ENCODE results near the gene ASXL3.
A peak's percentile ranks its signal among the peaks of the same experiment; 100 is the strongest.

Gene ASXL3

GRCh38 chr18:33558529-33558928, 19.5 kb upstream of the ASXL3 start:
- Histone ChIP-seq H2AK5ac (ENCODE audit: low read length, severe bottlenecking) (no peak overlapping the region), H2BK12ac (ENCODE audit: low read length in 2 of 2) (no peak overlapping the region), H3K4me1 (ENCODE audit: control insufficient read depth, insufficient read depth, low read depth, low read length) (no peaks in the 10 kb centered on the region), H3K9ac (ENCODE audit: low read length) (no peak overlapping the region), H3K4me2 (ENCODE audit: low read length, poor library complexity, severe bottlenecking) (no peak overlapping the region), H3K27ac (ENCODE audit: low read length, poor library complexity, severe bottlenecking) (no peak overlapping the region), H3K9me3 (ENCODE audit: control insufficient read depth, low read length) (no peaks in the 10 kb centered on the region), H2BK120ac (ENCODE audit: low read depth, low read length) (no peak overlapping the region), H2BK5ac (ENCODE audit: low read depth, low read length, poor library complexity, severe bottlenecking) (no peak overlapping the region), H3K4ac (ENCODE audit: low read depth in 1 of 2, low read length in 2 of 2) (no peak overlapping the region), H3K23ac (ENCODE audit: low read length in 2 of 2) (no peak overlapping the region), H3K18ac (ENCODE audit: low read depth in 1 of 2, low read length in 2 of 2) (no peak overlapping the region), H2AFZ (ENCODE audit: low read depth, low read length) (no peak overlapping the region), H3K27me3 (ENCODE audit: control insufficient read depth in 1 of 2, insufficient read depth in 1 of 2, low read length in 2 of 2) (no peaks in the 10 kb centered on the region), H3K14ac (ENCODE audit: low read length in 2 of 2) (no peak overlapping the region), H3K4me3 (ENCODE audit: insufficient read depth in 1 of 2, low read depth in 1 of 2, low read length in 2 of 2) (no peak overlapping the region), H4K91ac (ENCODE audit: low read length) (no peak overlapping the region), H2BK15ac (ENCODE audit: low read depth, poor library complexity, severe bottlenecking) (no peak overlapping the region), H4K8ac (ENCODE audit: low read length) (no peak overlapping the region), H3K79me1 (replicated peaks; ENCODE audit: low read length, poor library complexity, severe bottlenecking) (no peaks in the 10 kb centered on the region), H3K36me3 (ENCODE audit: control insufficient read depth in 1 of 2, insufficient read depth in 2 of 2, low read depth in 1 of 2, low read length in 2 of 2) (no peaks in the 10 kb centered on the region)
- DNase-seq = peak; percentile 36
- 85% methylated on average over 1 of the region's 1 CpG for WGBS

DNA sequence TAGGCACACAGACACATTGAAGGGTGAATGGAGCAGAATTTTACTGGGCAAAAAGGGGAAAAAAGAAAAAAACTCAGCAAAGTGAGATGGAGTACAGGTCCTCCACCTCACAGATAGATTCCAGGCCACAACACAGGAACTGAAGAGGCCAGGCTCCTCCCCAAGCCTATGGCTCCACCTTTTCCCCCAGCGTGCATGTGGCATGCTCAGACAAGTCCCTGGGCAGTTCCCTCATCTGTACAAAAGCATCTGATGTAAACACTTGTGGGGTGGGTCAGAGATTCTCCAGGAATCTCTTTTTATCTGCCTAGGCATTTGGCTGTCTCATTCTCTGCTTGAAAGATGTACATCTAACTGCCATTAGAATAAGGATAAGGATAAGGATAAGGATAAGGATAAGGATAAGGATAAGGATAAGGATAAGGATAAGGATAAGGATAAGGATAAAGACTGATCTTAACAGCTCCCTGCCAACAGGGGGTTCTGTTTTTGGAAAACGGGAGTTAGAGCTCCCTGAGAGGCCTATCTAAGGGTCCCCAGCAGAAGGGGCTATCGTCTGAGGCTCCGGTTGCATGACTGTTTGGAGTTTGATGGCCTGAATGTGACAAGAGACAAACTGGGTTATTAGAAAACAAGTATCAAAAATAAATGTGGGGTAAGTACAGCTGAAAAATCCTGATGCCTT, 17.2 kb upstream of the ASXL3 start:
- Histone ChIP-seq H3K36me3 (ENCODE audit: control insufficient read depth in 1 of 2, insufficient read depth in 2 of 2, low read depth in 1 of 2, low read length in 2 of 2) (no peaks in the 10 kb centered on the region), H3K79me1 (replicated peaks; ENCODE audit: low read length, poor library complexity, severe bottlenecking) (no peaks in the 10 kb centered on the region), H3K9me3 (ENCODE audit: control insufficient read depth, low read length) (no peaks in the 10 kb centered on the region), H3K23ac (ENCODE audit: low read length in 2 of 2) (no peak overlapping the region), H3K4me1 (ENCODE audit: control insufficient read depth, insufficient read depth, low read depth, low read length) (no peaks in the 10 kb centered on the region), H3K4me3 (ENCODE audit: insufficient read depth in 1 of 2, low read depth in 1 of 2, low read length in 2 of 2) (no peak overlapping the region), H3K4ac (ENCODE audit: low read depth in 1 of 2, low read length in 2 of 2) (peak overlapping the region in 1 of 2 experiments; percentile 7), H2BK5ac (ENCODE audit: low read depth, low read length, poor library complexity, severe bottlenecking) (no peak overlapping the region), H3K9ac (ENCODE audit: low read length) (no peak overlapping the region), H2BK120ac (ENCODE audit: low read depth, low read length) (peak overlapping the region; percentile 85), H2BK12ac (ENCODE audit: low read length in 2 of 2) (peak overlapping the region in 1 of 2 experiments; percentile 43), H3K18ac (ENCODE audit: low read depth in 1 of 2, low read length in 2 of 2) (peak overlapping the region; percentile 59 to 86), H3K27ac (ENCODE audit: low read length, poor library complexity, severe bottlenecking) (no peak overlapping the region), H2AK5ac (ENCODE audit: low read length, severe bottlenecking) (no peak overlapping the region), H2AFZ (ENCODE audit: low read depth, low read length) (no peak overlapping the region), H2BK15ac (ENCODE audit: low read depth, poor library complexity, severe bottlenecking) (peak overlapping the region; percentile 83), H4K91ac (ENCODE audit: low read length) (no peak overlapping the region), H3K14ac (ENCODE audit: low read length in 2 of 2) (no peak overlapping the region), H3K4me2 (ENCODE audit: low read length, poor library complexity, severe bottlenecking) (no peak overlapping the region), H3K27me3 (ENCODE audit: control insufficient read depth in 1 of 2, insufficient read depth in 1 of 2, low read length in 2 of 2) (no peaks in the 10 kb centered on the region), H4K8ac (ENCODE audit: low read length) (no peak overlapping the region)
- 26% methylated on average over 4 of the region's 4 CpGs for WGBS
- peak; percentile 63 for DNase-seq

DNA sequence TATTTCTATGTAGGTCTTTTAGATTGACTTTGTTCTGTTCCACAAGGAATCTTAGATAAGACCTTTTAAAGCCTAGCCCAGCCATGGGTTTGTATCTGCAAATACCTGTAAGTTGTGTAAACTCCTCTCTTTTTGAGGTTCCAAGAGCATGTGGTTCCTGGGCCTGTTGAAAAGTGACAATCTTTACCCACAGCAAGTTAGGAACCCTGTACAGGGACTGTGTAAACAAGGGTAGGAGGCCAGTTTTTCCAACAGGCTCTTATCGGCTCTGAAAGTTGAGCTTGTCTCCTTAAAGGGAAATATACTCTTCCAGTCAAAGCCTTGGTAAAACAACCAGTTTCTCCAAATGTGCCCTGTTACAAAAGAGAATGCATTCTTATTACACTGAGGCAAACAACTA, 15.3 kb upstream of the ASXL3 start:
- no peak for DNase-seq
- Histone ChIP-seq H4K91ac (ENCODE audit: low read length) (no peak overlapping the region), H3K36me3 (ENCODE audit: control insufficient read depth in 1 of 2, insufficient read depth in 2 of 2, low read depth in 1 of 2, low read length in 2 of 2) (no peaks in the 10 kb centered on the region), H3K4me2 (ENCODE audit: low read length, poor library complexity, severe bottlenecking) (no peak overlapping the region), H2BK120ac (ENCODE audit: low read depth, low read length) (peak overlapping the region; percentile 8), H3K4me3 (ENCODE audit: insufficient read depth in 1 of 2, low read depth in 1 of 2, low read length in 2 of 2) (no peak overlapping the region), H4K8ac (ENCODE audit: low read length) (no peak overlapping the region), H3K9me3 (ENCODE audit: control insufficient read depth, low read length) (peaks cover 12% of the 10 kb centered on the region), H2AFZ (ENCODE audit: low read depth, low read length) (no peak overlapping the region), H3K9ac (ENCODE audit: low read length) (no peak overlapping the region), H3K23ac (ENCODE audit: low read length in 2 of 2) (no peak overlapping the region), H3K4ac (ENCODE audit: low read depth in 1 of 2, low read length in 2 of 2) (no peak overlapping the region), H2AK5ac (ENCODE audit: low read length, severe bottlenecking) (no peak overlapping the region), H3K27me3 (ENCODE audit: control insufficient read depth in 1 of 2, insufficient read depth in 1 of 2, low read length in 2 of 2) (no peaks in the 10 kb centered on the region), H3K27ac (ENCODE audit: low read length, poor library complexity, severe bottlenecking) (no peak overlapping the region), H3K4me1 (ENCODE audit: control insufficient read depth, insufficient read depth, low read depth, low read length) (no peaks in the 10 kb centered on the region), H2BK15ac (ENCODE audit: low read depth, poor library complexity, severe bottlenecking) (no peak overlapping the region), H3K79me1 (replicated peaks; ENCODE audit: low read length, poor library complexity, severe bottlenecking) (no peaks in the 10 kb centered on the region), H3K18ac (ENCODE audit: low read depth in 1 of 2, low read length in 2 of 2) (peak overlapping the region in 1 of 2 experiments; percentile 45), H2BK5ac (ENCODE audit: low read depth, low read length, poor library complexity, severe bottlenecking) (no peak overlapping the region), H3K14ac (ENCODE audit: low read length in 2 of 2) (no peak overlapping the region), H2BK12ac (ENCODE audit: low read length in 2 of 2) (no peak overlapping the region)
- WGBS = 29% methylated on average over 1 of the region's 1 CpG

GRCh38 chr18:33567705-33568104, 10.3 kb upstream of the ASXL3 start:
- Histone ChIP-seq H2BK15ac (ENCODE audit: low read depth, poor library complexity, severe bottlenecking) (no peak overlapping the region), H2BK12ac (ENCODE audit: low read length in 2 of 2) (no peak overlapping the region), H3K23ac (ENCODE audit: low read length in 2 of 2) (no peak overlapping the region), H3K14ac (ENCODE audit: low read length in 2 of 2) (no peak overlapping the region), H3K4me1 (ENCODE audit: control insufficient read depth, insufficient read depth, low read depth, low read length) (no peaks in the 10 kb centered on the region), H3K9ac (ENCODE audit: low read length) (no peak overlapping the region), H3K4me3 (ENCODE audit: insufficient read depth in 1 of 2, low read depth in 1 of 2, low read length in 2 of 2) (no peak overlapping the region), H3K36me3 (ENCODE audit: control insufficient read depth in 1 of 2, insufficient read depth in 2 of 2, low read depth in 1 of 2, low read length in 2 of 2) (no peaks in the 10 kb centered on the region), H3K18ac (ENCODE audit: low read depth in 1 of 2, low read length in 2 of 2) (no peak overlapping the region), H3K4ac (ENCODE audit: low read depth in 1 of 2, low read length in 2 of 2) (no peak overlapping the region), H2AFZ (ENCODE audit: low read depth, low read length) (no peak overlapping the region), H3K79me1 (replicated peaks; ENCODE audit: low read length, poor library complexity, severe bottlenecking) (no peaks in the 10 kb centered on the region), H2BK5ac (ENCODE audit: low read depth, low read length, poor library complexity, severe bottlenecking) (no peak overlapping the region), H2AK5ac (ENCODE audit: low read length, severe bottlenecking) (no peak overlapping the region), H3K27me3 (ENCODE audit: control insufficient read depth in 1 of 2, insufficient read depth in 1 of 2, low read length in 2 of 2) (no peaks in the 10 kb centered on the region), H4K91ac (ENCODE audit: low read length) (no peak overlapping the region), H3K9me3 (ENCODE audit: control insufficient read depth, low read length) (peaks cover 12% of the 10 kb centered on the region), H3K27ac (ENCODE audit: low read length, poor library complexity, severe bottlenecking) (no peak overlapping the region), H4K8ac (ENCODE audit: low read length) (no peak overlapping the region), H3K4me2 (ENCODE audit: low read length, poor library complexity, severe bottlenecking) (no peak overlapping the region), H2BK120ac (ENCODE audit: low read depth, low read length) (no peak overlapping the region)
- no peak for DNase-seq
- WGBS = 100% methylated on average over 1 of the region's 1 CpG

Measured in mesenchymal stem cell (in vitro differentiated cells and primary cell).